H1 (cell line): Measurements from ENCODE around the gene FRS2. TPM values are rescaled to one million over a fixed set of nuclear protein-coding genes. Genes with fewer than 3 reads are reported as not detected.

ENCODE experiments used
- CBX8 ChIP-seq: fragments of 300-800, 300-1000 bp; sonication (generic); IDR thresholded peaks from 2 replicates; pipeline ENCODE4 v1.7.1; 2016; ENCODE audit warnings: low read depth, low read length, borderline replicate concordance
- CREB1 ChIP-seq: IDR thresholded peaks from 2 replicates; pipeline ENCODE4 v1.6.1; 2012; ENCODE audit warnings: inconsistent platforms
- EGR1 ChIP-seq: IDR thresholded peaks from 2 replicates; pipeline ENCODE4 v1.6.1; 2011; ENCODE audit warnings: low read depth, low read length, borderline replicate concordance
- EZH2 ChIP-seq: fragments of 200-600 bp; sonication (generic); IDR thresholded peaks from 2 replicates; pipeline ENCODE4 v1.7.1; 2012; ENCODE audit warnings: low read depth, mild to moderate bottlenecking, moderate library complexity, low read length, inconsistent platforms; ENCODE audit not compliant: severe bottlenecking
- GABPA ChIP-seq: IDR thresholded peaks from 2 replicates; pipeline ENCODE4 v1.6.1; 2011; ENCODE audit warnings: mild to moderate bottlenecking, low read length, moderate library complexity, borderline replicate concordance; ENCODE audit not compliant: insufficient read depth
- RAD21 ChIP-seq, 2 experiments: IDR thresholded peaks in 1 of 2; conservative IDR thresholded peaks in 1 of 2; 2 replicates each; pipeline ENCODE4 v1.6.1; 2011; ENCODE audit warnings: low read depth in 2 of 2, low read length in 2 of 2, improper control_type of control experiment in 1 of 2, inconsistent platforms in 1 of 2, mild to moderate bottlenecking in 1 of 2, moderate library complexity in 1 of 2
- RFX5 ChIP-seq: IDR thresholded peaks from 2 replicates; pipeline ENCODE4 v1.6.1; 2011; ENCODE audit warnings: low read depth, low read length, improper control_type of control experiment, borderline replicate concordance
- RXRA ChIP-seq: IDR thresholded peaks from 2 replicates; pipeline ENCODE4 v1.6.1; 2011; ENCODE audit warnings: low read depth, mild to moderate bottlenecking, low read length, moderate library complexity; ENCODE audit not compliant: insufficient read depth
- SAP30 ChIP-seq: fragments of 300-600 bp; sonication (generic); IDR thresholded peaks from 2 replicates; pipeline ENCODE4 v1.7.1; 2012; ENCODE audit warnings: low read length, moderate library complexity, mild to moderate bottlenecking, inconsistent platforms; ENCODE audit not compliant: insufficient read depth, insufficient replicate concordance
- SIX5 ChIP-seq: IDR thresholded peaks from 2 replicates; pipeline ENCODE4 v1.6.1; 2011; ENCODE audit warnings: mild to moderate bottlenecking, low read depth, low read length
- SP1 ChIP-seq: IDR thresholded peaks from 2 replicates; pipeline ENCODE4 v1.6.1; 2011; ENCODE audit warnings: low read depth, low read length
- SP2 ChIP-seq: IDR thresholded peaks from 2 replicates; pipeline ENCODE4 v1.6.1; 2012; ENCODE audit warnings: mild to moderate bottlenecking, low read length, inconsistent platforms
- TCF12 ChIP-seq: IDR thresholded peaks from 2 replicates; pipeline ENCODE4 v1.6.1; 2011; ENCODE audit warnings: low read depth, mild to moderate bottlenecking, low read length
- TEAD4 ChIP-seq: IDR thresholded peaks from 2 replicates; pipeline ENCODE4 v1.6.1; 2012; ENCODE audit warnings: low read depth, low read length, inconsistent platforms, mixed read lengths
- ZNF274 ChIP-seq: IDR thresholded peaks from 2 replicates; pipeline ENCODE4 v1.7.0; 2012; ENCODE audit warnings: low read length, borderline replicate concordance; ENCODE audit errors: extremely low read depth
- polyA plus RNA-seq, 7 experiments: library from polyadenylated mRNA; depleted of rRNA in 3 of 7; stranded (reverse) in 5 of 7; unstranded in 2 of 7; fragments of >200 nt in 5 of 7; fragments of 200-250 nt in 2 of 7; gene quantifications; 1 replicate in 5 of 7; 2 replicates in 1 of 7; 4 replicates in 1 of 7; pipeline versions ENCODE4 v1.2.1 to v1.2.3, GENCODE V29; 2011 to 2013; ENCODE audit warnings: missing spikeins in 2 of 7, mixed read lengths in 2 of 7
- total RNA-seq: library from RNA; stranded (reverse); fragmentation: NEBNext Ultra II Directional; extraction: Animal tissue kit (Norgen Biotek cat#: 25700); gene quantifications from 2 replicates; pipeline ENCODE4 v1.2.1, GENCODE V29; 2021

FRS2 gene
- total and polyA plus RNA-seq, 2 of the 8 experiments (the other 6 are each of a cell fraction or from before 2014, with no cell fraction given) = 10.3 to 35.8 TPM

DNA sequence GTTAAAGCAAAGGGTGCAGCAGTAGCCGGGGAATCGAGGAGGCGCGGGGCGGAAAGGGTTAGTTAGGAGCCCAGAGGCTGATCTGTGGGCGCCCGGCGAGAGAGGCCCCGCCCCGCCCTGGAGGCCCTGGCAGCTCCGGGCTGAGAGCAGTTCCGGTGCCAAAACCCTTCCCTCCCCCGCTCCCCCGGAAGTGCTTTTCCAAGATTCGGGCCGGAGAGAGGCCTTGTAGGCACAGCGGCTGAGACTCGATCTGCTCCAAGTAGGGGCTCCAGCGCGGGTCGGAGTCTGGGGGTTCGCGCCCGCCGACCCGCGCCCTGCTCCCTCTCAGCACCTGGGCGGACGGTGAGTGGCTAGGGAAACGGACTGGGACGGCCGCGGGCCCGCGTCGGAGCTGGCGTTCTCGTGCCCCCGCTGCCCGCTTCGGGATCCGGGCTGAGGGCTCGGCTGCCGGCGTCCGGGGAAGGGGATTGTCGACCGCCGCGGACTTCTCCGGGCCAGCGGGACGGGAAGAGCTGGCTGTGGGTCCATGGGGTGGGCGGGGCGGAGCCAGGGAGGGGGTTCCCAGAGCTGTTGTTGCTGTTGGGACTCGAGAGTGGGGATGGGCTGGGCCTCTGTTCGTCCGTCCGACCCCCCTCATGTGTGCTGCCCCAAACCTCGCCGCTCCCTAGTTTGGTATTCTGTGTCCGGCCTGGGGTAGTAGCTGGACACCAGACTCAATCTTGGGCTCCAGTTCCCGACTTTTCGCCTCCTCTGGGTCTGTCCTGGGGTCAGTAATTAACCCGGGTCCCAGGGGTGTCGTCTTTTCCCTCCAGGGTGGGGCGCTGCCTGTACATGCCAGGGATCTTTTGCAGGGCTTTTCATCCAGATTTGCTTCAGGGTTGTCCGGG is at the start of gene FRS2 (continued):
- TF ChIP-seq RFX5 (no peak), SP1 (peak; percentile 71; the same call in 1 of the 2 replicates), EGR1 (peak; percentile 57; the same call in 1 of the 2 replicates), CBX8 (no peak), ZNF274 (no peak), CREB1 (no peak), RAD21 (IDR thresholded peaks at IDR 0.05 in 1 of 2, conservative IDR thresholded peaks at IDR 0.05 in 1 of 2; ENCODE audit: low read depth in 2 of 2, low read length in 2 of 2) (peak; percentile 59 to 65), SIX5 (no peak), TEAD4 (no peak), SAP30 (peak; percentile 52), RXRA (no peak), EZH2 (no peak), GABPA (peak; percentile 92), SP2 (no peak), TCF12 (no peak)
